CD4-positive, alpha-beta T cell treated with Interleukin-1 beta for 1 hour (primary cell): ENCODE measurements around the gene SSR3.

Experiments used
- DNase-seq, 2 donors: peaks; one replicate each; pipeline ENCODE4 v3.0.0-alpha.2; 2020 to 2022

Gene SSR3

GRCh38 chr3:156535162-156535627, 19.7 kb downstream of the SSR3 start:
- no peak for DNase-seq

- no peak for DNase-seq
These were observed 21.7 kb downstream of the SSR3 start for GRCh38 chr3:156533205-156533604.

GRCh38 chr3:156532730-156533129, 22.2 kb downstream of the SSR3 start:
- no peak for DNase-seq

DNA sequence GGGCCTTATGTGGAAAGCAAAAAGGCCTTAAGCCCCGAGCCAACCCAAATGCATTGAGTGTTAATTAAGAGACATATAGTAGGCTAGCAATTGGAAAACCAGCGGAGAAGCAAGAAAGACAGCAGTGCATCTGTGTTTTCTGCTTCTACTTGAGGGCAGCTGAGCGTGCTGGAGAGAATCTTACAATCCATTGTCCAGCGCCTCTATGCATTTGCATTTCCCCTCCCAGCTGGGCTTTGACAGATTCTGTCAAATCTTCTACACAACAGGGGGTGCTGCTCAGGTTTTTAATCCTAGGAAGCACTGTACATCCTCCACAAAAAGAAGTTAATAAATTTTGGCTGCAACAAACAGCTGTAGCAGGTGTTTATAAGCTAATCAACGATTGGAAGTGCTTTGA, 23.9 kb downstream of the SSR3 start:
- DNase-seq: no peak

- no peak for DNase-seq
These were observed 27.9 kb downstream of the SSR3 start for GRCh38 chr3:156527060-156527459.

DNA sequence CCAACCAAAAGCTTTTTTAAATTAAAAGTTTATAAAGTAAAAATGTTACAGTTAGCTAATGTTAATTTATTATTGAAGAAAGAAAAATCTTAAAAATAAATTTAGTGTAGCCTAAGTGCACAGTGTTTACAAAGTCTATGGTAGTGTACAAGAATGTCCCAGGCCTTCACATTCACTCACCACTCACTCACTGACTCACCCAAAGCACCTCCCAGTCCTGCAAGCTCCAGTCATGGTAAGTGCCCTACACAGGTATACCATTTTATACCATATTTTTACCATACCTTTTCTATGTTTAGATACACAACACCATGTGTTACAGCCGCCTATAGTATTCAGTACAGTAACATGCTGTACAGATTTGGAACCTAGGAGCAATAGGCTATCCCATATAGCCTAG, 29.1 kb downstream of the SSR3 start:
- no peak for DNase-seq

GRCh38 chr3:156522673-156523072, 32.2 kb downstream of the SSR3 start:
- no peak for DNase-seq

DNA sequence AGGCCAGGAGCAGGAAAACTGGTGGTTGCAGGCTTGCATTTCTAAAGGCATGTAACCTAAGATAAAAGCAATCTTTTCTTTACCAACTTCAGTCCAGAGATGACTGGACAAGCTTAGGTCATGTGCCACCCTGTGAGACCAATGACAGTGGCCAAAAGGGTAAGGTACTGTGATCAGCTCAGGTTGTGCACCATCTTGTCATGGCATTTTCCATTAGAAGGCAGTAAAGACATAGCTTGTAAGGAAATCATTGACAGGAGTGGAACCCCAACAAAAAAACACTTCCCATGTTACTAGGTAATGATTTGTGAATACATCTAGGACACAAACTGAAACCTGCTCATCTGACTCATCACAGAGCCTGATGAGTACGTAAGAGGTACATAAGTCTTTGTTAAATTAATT, 35.2 kb downstream of the SSR3 start:
- DNase-seq: no peak

DNA sequence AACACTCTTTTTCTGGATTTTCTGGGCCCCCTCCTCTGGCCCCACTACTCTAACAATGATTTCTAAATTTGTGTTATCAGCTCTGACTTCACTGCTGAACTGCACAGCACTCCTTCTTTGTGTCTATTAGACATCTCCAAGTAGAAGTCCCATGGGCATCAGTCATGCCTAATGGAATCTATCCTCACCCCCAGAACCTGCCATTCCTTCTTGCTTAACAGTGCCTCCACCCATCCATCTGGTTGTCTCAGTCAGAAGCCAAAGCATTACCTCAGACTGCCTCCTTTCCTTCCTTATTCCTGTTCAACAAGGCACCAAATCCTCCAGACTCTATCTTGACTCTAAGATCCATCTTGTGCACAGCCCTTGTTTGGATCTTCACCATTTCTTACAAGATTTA, 36.2 kb downstream of the SSR3 start:
- no peak for DNase-seq

GRCh38 chr3:156516961-156517360, 38.0 kb downstream of the SSR3 start:
- no peak for DNase-seq

DNA sequence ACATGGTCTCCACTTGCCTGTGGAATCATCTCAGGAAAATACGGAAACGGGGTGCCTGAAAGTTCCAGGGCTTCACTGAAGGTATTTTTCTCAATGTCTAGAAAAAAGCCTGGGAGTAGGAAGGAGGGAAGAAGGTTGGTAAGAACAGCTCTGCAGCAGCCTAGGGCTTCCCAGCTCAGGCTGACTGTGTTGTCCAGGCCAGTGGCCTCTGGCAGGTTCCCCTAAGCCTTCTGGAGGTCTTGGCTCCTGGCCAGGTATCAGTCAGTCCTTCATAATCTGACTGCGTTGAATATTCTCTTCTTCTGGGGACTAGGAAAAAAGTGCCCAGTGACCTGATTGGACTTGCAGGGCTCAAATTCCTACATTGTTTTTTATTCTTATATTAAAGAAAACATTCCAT, 38.6 kb downstream of the SSR3 start:
- DNase-seq: no peak

- no peak for DNase-seq
These were observed 41.3 kb downstream of the SSR3 start for GRCh38 chr3:156513619-156514018.

GRCh38 chr3:156511987-156512677, 42.8 kb downstream of the SSR3 start:
- no peak for DNase-seq

- peak in 1 of 2 donors; percentile 70 for DNase-seq
These were observed 45.4 kb downstream of the SSR3 start for GRCh38 chr3:156509189-156510174.

DNA sequence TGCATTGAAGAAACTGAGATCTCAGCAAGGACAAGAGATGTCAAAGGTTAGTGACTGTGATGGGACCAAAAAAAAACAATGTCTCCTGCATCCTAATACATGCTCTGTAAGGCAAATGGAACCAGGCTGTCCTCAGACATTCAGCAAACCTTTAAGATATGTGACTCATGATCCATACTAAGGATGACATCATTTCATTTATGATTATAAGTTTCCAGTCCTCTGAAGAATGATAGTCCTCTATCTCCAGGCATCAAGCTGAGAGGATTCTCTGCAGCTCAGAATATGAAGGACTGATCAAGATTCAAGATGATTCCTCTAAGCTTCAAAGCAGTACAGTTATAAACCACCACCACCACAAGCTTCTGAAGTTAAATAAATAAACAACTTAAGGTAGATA, 47.6 kb downstream of the SSR3 start:
- DNase-seq: no peak

- DNase-seq: no peak
These were observed 56.6 kb downstream of the SSR3 start for GRCh38 chr3:156498307-156498706.

- DNase-seq: no peak
These were observed 57.6 kb downstream of the SSR3 start for GRCh38 chr3:156497326-156497725.

DNA sequence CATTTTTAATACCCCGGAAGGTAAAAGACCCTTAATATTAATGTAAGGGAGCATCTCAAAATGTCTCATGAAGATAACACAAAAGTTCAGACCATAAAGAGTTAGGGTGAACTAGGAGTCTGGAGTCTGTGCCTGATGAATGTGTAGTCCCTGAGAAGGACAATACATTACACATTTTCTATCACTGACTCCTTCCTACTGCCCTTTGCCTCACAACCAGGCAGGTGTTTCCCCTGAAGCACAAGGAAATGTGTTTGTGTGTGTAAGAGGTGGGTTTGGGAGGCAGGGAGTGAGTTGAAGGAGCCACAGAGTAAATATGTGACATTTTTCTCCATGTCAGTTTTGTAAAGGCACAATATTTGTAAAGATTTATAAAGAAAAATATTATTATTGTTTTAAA, 59.1 kb downstream of the SSR3 start:
- DNase-seq: no peak

GRCh38 chr3:156493887-156494286, 61.0 kb downstream of the SSR3 start:
- no peak for DNase-seq

DNA sequence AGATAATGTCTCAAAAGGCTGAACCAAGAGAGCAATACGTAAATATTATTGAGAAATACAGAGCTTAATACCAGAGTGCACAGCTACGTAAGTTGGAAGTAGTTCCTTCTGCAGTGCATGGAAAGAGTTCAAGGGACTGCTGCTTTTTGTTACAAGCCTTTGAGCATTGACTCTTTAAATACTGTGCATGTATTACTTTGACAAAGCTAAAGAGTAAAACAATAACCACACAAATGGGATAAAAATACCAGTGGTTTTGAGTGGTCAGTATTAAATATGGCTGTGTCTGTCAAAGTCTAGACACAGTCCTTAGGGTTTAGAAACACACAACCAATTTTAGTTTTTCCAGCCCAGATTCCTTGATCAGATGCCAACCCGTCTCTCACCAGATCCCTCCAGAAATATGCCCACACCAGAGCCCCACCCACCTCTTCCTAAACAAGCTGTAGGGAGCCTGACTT, 62.1 kb downstream of the SSR3 start:
- DNase-seq: no peak

DNA sequence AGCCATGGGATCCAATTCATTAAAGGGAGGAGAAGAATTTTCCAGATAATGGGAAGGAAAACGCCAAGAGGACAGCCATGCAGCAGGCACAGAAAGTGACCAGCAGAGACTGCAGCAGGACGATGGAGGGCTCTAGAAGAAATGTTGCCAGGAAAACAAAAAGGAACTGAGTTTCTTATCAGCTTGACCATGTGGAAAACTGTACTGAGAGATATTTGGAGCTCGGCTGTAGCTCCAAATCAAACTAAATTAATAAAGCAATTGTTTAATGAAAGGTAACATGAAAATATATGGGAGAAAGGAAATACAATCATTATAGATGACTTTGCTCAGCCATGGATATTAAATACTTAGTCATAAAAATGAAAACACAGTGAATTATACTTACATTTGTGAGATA, 63.7 kb downstream of the SSR3 start:
- no peak for DNase-seq
